MM.1S (cell line): Measurements from ENCODE around the gene BCAS3.
"Not testable (repeated sequence)": the region's sequence is repeated elsewhere in the genome, so short reads cannot be mapped to it uniquely, and the experiment has no call there.

Experiments
- DNase-seq: peaks from one replicate; pipeline ENCODE4 v3.0.0-alpha.2; 2015
- H2AFZ ChIP-seq: fragments of 300-600 bp; sonication (generic); 2 replicates; pipeline ENCODE4 v1.6.0; 2016; ENCODE audit warnings: antibody characterized with exemption, low read length
- H3F3A ChIP-seq: fragments of 300-600 bp; sonication (generic); 2 replicates; pipeline ENCODE4 v1.6.1; 2016; ENCODE audit warnings: mild to moderate bottlenecking, antibody characterized with exemption, low read length, moderate library complexity, mixed read lengths; ENCODE audit not compliant: insufficient read depth
- H3K27ac ChIP-seq: fragments of 300-600 bp; sonication (generic); 2 replicates; pipeline ENCODE4 v1.5.1; 2016; ENCODE audit warnings: mild to moderate bottlenecking, low read length
- H3K27me3 ChIP-seq: fragments of 300-600 bp; sonication (generic); replicated peaks from 2 replicates; pipeline ENCODE4 v1.6.0; 2016; ENCODE audit warnings: low read length; ENCODE audit not compliant: insufficient read depth
- H3K36me3 ChIP-seq: fragments of 300-600 bp; sonication (generic); replicated peaks from 2 replicates; pipeline ENCODE4 v1.6.1; 2016; ENCODE audit warnings: mild to moderate bottlenecking, low read length, mixed read lengths; ENCODE audit not compliant: insufficient read depth
- H3K4me1 ChIP-seq: fragments of 300-600 bp; sonication (generic); 2 replicates; pipeline ENCODE4 v1.6.1; 2016; ENCODE audit warnings: low read length, mixed read lengths
- H3K4me2 ChIP-seq: fragments of 300-600 bp; sonication (generic); 2 replicates; pipeline ENCODE4 v1.6.0; 2016; ENCODE audit warnings: low read depth, low read length
- H3K4me3 ChIP-seq: fragments of 300-600 bp; sonication (generic); 2 replicates; pipeline ENCODE4 v1.5.1; 2016; ENCODE audit warnings: low read length, mixed read lengths
- H3K79me2 ChIP-seq: fragments of 300-600 bp; sonication (generic); 2 replicates; pipeline ENCODE4 v1.6.1; 2016; ENCODE audit warnings: mixed run types, low read length, mixed read lengths
- H3K9ac ChIP-seq: fragments of 300-600 bp; sonication (generic); 2 replicates; pipeline ENCODE4 v1.6.1; 2016; ENCODE audit warnings: low read length, mixed read lengths
- H3K9me2 ChIP-seq: fragments of 300-600 bp; sonication (generic); replicated peaks from 2 replicates; pipeline ENCODE4 v1.6.1; 2016; ENCODE audit warnings: mild to moderate bottlenecking, low read length, mixed read lengths; ENCODE audit not compliant: insufficient read depth
- H3K9me3 ChIP-seq: fragments of 300-600 bp; sonication (generic); replicated peaks from 2 replicates; pipeline ENCODE4 v1.6.1; 2016; ENCODE audit warnings: mild to moderate bottlenecking, low read length, mixed read lengths; ENCODE audit not compliant: insufficient read depth
- H4K20me1 ChIP-seq: fragments of 300-600 bp; sonication (generic); 2 replicates; pipeline ENCODE4 v1.6.1; 2016; ENCODE audit warnings: mild to moderate bottlenecking, low read length, moderate library complexity, mixed read lengths; ENCODE audit not compliant: insufficient read depth
- CTCF ChIP-seq: fragments of 300-600 bp; sonication (generic); IDR thresholded peaks from 2 replicates; pipeline ENCODE4 v1.5.1; 2016; ENCODE audit warnings: antibody characterized with exemption, low read length, mixed read lengths
- EZH2 ChIP-seq: fragments of 300-600 bp; sonication (generic); optimal IDR thresholded peaks from 2 replicates; pipeline ENCODE3; 2017; ENCODE audit warnings: low read depth, mild to moderate bottlenecking, antibody characterized with exemption, low read length, mixed read lengths
- EZH2phosphoT487 ChIP-seq: fragments of 300-600 bp; sonication (generic); IDR thresholded peaks from 2 replicates; pipeline ENCODE4 v1.6.1; 2018; ENCODE audit warnings: antibody characterized with exemption, low read length

The BCAS3 gene

GRCh38 chr17:60809421-60809820 lies 131.8 kb downstream of the BCAS3 start:
- no peaks in the 10 kb centered on the region for H4K20me1 ChIP-seq
- H3K4me2 ChIP-seq, result no peak overlapping the region
- H3K27me3 ChIP-seq, result no peaks in the 10 kb centered on the region
- no peaks in the 10 kb centered on the region for H3F3A ChIP-seq
- H3K9me3 ChIP-seq, result no peaks in the 10 kb centered on the region
- H3K4me3 ChIP-seq, result no peak overlapping the region
- no peak for TF ChIP-seq CTCF
- TF ChIP-seq EZH2phosphoT487, result no peak
- TF ChIP-seq EZH2, result no peak
- H3K4me1 ChIP-seq, result no peaks in the 10 kb centered on the region
- no peak overlapping the region for H3K27ac ChIP-seq
- no peak overlapping the region for H3K9ac ChIP-seq
- H3K79me2 ChIP-seq, result no peaks in the 10 kb centered on the region
- no peak for DNase-seq
- H3K36me3 ChIP-seq, result no peaks in the 10 kb centered on the region
- H2AFZ ChIP-seq, result no peak overlapping the region
- H3K9me2 ChIP-seq, result no peaks in the 10 kb centered on the region

GRCh38 chr17:60814941-60815340 lies 137.3 kb downstream of the BCAS3 start:
- not testable (repeated sequence) for H3K9me2 ChIP-seq, H3K4me2 ChIP-seq, H3K9me3 ChIP-seq, H2AFZ ChIP-seq, H3K36me3 ChIP-seq, H3F3A ChIP-seq, H3K9ac ChIP-seq, H3K27ac ChIP-seq, H3K4me3 ChIP-seq, H4K20me1 ChIP-seq, H3K27me3 ChIP-seq, H3K79me2 ChIP-seq, H3K4me1 ChIP-seq, DNase-seq

- H3K4me3 ChIP-seq, result no peak overlapping the region
- H3K4me1 ChIP-seq, result no peaks in the 10 kb centered on the region
- no peaks in the 10 kb centered on the region for H3K79me2 ChIP-seq
- TF ChIP-seq EZH2 (no peak), CTCF (no peak), EZH2phosphoT487 (no peak)
- H2AFZ ChIP-seq, result no peak overlapping the region
- no peaks in the 10 kb centered on the region for H4K20me1 ChIP-seq
- H3K9me3 ChIP-seq, result no peaks in the 10 kb centered on the region
- no peak overlapping the region for H3K27ac ChIP-seq
- H3K4me2 ChIP-seq, result no peak overlapping the region
- DNase-seq, result no peak
- no peaks in the 10 kb centered on the region for H3K27me3 ChIP-seq
- H3F3A ChIP-seq, result no peaks in the 10 kb centered on the region
- H3K36me3 ChIP-seq, result no peaks in the 10 kb centered on the region
- H3K9me2 ChIP-seq, result no peaks in the 10 kb centered on the region
- H3K9ac ChIP-seq, result no peak overlapping the region
These were observed 139.5 kb downstream of the BCAS3 start for GRCh38 chr17:60817192-60817591.

GRCh38 chr17:60819447-60820130 lies 141.9 kb downstream of the BCAS3 start:
- H3K27ac ChIP-seq, result no peak overlapping the region
- no peaks in the 10 kb centered on the region for H4K20me1 ChIP-seq
- H3K79me2 ChIP-seq, result no peaks in the 10 kb centered on the region
- H3K36me3 ChIP-seq, result no peaks in the 10 kb centered on the region
- H3K4me1 ChIP-seq, result no peaks in the 10 kb centered on the region
- H3K9me2 ChIP-seq, result no peaks in the 10 kb centered on the region
- H3K9me3 ChIP-seq, result no peaks in the 10 kb centered on the region
- H3K4me3 ChIP-seq, result no peak overlapping the region
- no peaks in the 10 kb centered on the region for H3F3A ChIP-seq
- no peak overlapping the region for H3K9ac ChIP-seq
- H3K4me2 ChIP-seq, result no peak overlapping the region
- no peak for TF ChIP-seq EZH2phosphoT487
- TF ChIP-seq CTCF, result no peak
- no peak for TF ChIP-seq EZH2
- no peak overlapping the region for H2AFZ ChIP-seq
- H3K27me3 ChIP-seq, result no peaks in the 10 kb centered on the region
- DNase-seq, result no peak
